ELR (cell line): ENCODE data around the gene C2CD4D.
A peak's percentile ranks its signal among the peaks of the same experiment; 100 is the strongest.

Experiments
- DNase-seq: peaks from one replicate; pipeline ENCODE4 v3.0.0-alpha.2; 2015; ENCODE audit warnings: low read depth

Gene C2CD4D

GRCh38 chr1:151790071-151790939 lies 49.3 kb downstream of the C2CD4D start, which contains the start of gene TDRKH:
Gene TDRKH (minus strand): TSS chr1:151790500. CDS start chr1:151783022, 7,478 bp downstream.
- peak; percentile 100 for DNase-seq
